CD8-positive, alpha-beta memory T cell (primary cell): Measurements from ENCODE around the gene EBP. TPM values are rescaled to one million over a fixed set of nuclear protein-coding genes. Genes with fewer than 3 reads are reported as not detected.

Experiments used
- CTCF ChIA-PET: fragments of 350-600 bp; sonication (Branson Sonifier 250); formaldehyde crosslinking; loops from one replicate; lab custom pipeline; 2021; ENCODE audit warnings: antibody characterized with exemption; lab: Charles Lee
- POLR2A ChIA-PET: fragments of 350-600 bp; sonication (Branson Sonifier 250); formaldehyde crosslinking; loops from one replicate; lab custom pipeline; 2021; ENCODE audit warnings: antibody characterized with exemption; lab: Charles Lee
- DNase-seq, 5 donors: peaks; one replicate each; pipeline versions ENCODE4 v3.0.0 to v3.0.0-alpha.2; 2020 to 2022; ENCODE audit warnings: mixed read lengths in 1 of 5
- H3K27ac ChIP-seq: one replicate; pipeline ENCODE4 v1.7.0; 2013; ENCODE audit warnings: low read depth, mild to moderate bottlenecking, low read length, moderate library complexity
- H3K27me3 ChIP-seq: 2 replicates; pipeline ENCODE4 v1.7.0; 2013; ENCODE audit warnings: low read length, mild to moderate bottlenecking; ENCODE audit not compliant: insufficient read depth, poor library complexity, severe bottlenecking
- H3K36me3 ChIP-seq: 2 replicates; pipeline ENCODE4 v1.7.0; 2013; ENCODE audit warnings: mild to moderate bottlenecking, low read length, moderate library complexity; ENCODE audit not compliant: insufficient read depth
- H3K4me1 ChIP-seq: 2 replicates; pipeline ENCODE4 v1.7.0; 2013; ENCODE audit warnings: mild to moderate bottlenecking, low read length, moderate library complexity; ENCODE audit not compliant: insufficient read depth
- H3K4me3 ChIP-seq: 2 replicates; pipeline ENCODE4 v1.7.0; 2013; ENCODE audit warnings: mild to moderate bottlenecking, low read length
- H3K9me3 ChIP-seq: 2 replicates; pipeline ENCODE4 v1.7.0; 2013; ENCODE audit warnings: mild to moderate bottlenecking, low read length
- H3K27ac Mint-ChIP-seq, 8 donors: one replicate each; pipeline ENCODE4 v1.8.0; 2020 to 2021; ENCODE audit warnings: mixed read lengths in 8 of 8, mild to moderate bottlenecking in 6 of 8, inconsistent platforms in 3 of 8, moderate library complexity in 3 of 8
- H3K27me3 Mint-ChIP-seq, 2 donors: one replicate each; pipeline ENCODE4 v1.8.0; 2020 to 2021; ENCODE audit warnings: mixed read lengths in 2 of 2, mild to moderate bottlenecking in 1 of 2, moderate library complexity in 1 of 2
- H3K36me3 Mint-ChIP-seq, 3 donors: one replicate each; pipeline ENCODE4 v1.8.0; 2020 to 2021; ENCODE audit warnings: mixed read lengths in 3 of 3, inconsistent platforms in 1 of 3, mild to moderate bottlenecking in 1 of 3
- H3K4me1 Mint-ChIP-seq, 3 donors: one replicate each; pipeline ENCODE4 v1.8.0; 2020 to 2021; ENCODE audit warnings: mixed read lengths in 3 of 3, inconsistent platforms in 1 of 3, mild to moderate bottlenecking in 1 of 3
- H3K4me3 Mint-ChIP-seq, 7 donors: one replicate each; pipeline ENCODE4 v1.8.0; 2020 to 2021; ENCODE audit warnings: mixed read lengths in 7 of 7, mild to moderate bottlenecking in 6 of 7, moderate library complexity in 4 of 7, inconsistent platforms in 2 of 7
- H3K9me3 Mint-ChIP-seq, 5 donors: one replicate each; pipeline ENCODE4 v1.8.0; 2020 to 2022; ENCODE audit warnings: mixed read lengths in 5 of 5, mild to moderate bottlenecking in 3 of 5, moderate library complexity in 2 of 5, inconsistent platforms in 1 of 5
- polyA plus RNA-seq: library from polyadenylated mRNA; unstranded; fragments of 300-500 nt; fragmentation: Illumina TruSeq; gene quantifications from one replicate; pipeline ENCODE4 v1.2.3, GENCODE V29; 2021
- total RNA-seq, 2 experiments: library from RNA; stranded (reverse); gene quantifications; one replicate each; pipeline ENCODE4 v1.2.3, GENCODE V29; 2021

EBP gene
- total and polyA plus RNA-seq, 3 experiments from 2014 or later = 109 to 153 (median 150) TPM

DNA sequence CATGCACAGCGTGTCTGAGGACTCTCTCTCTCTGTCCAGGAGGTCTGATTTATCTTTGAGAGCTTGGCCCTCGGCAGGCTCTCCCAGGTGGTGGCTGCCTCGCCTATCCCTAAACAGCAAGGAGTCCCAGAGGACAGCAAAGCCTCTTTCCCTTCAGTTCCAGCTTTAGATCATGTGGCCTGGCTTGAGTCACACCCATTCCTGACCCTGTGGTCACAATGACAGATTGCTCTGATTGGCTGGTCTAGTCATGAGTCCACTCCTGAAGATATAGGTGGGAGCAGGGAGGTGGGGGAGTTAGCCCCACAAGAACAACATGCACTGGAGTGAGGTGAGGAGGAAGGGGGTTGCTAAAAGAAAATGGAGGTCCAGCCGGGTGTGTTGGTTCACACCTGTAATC is 24.9 kb upstream of the EBP start:
- H3K9me3 Mint-ChIP-seq = peaks cover 0 to 2% (median 0%) of the 10 kb centered on the region in 5 donors
- no peak overlapping the region for H3K4me3 ChIP-seq
- no peaks in the 10 kb centered on the region for H3K36me3 Mint-ChIP-seq
- POLR2A ChIA-PET = no interaction called here
- H3K9me3 ChIP-seq = no peaks in the 10 kb centered on the region
- no peaks in the 10 kb centered on the region for H3K27me3 ChIP-seq
- peaks cover 0 to 13% of the 10 kb centered on the region in 2 donors for H3K27me3 Mint-ChIP-seq
- CTCF ChIA-PET = no interaction called here
- H3K4me1 ChIP-seq = no peaks in the 10 kb centered on the region
- H3K4me1 Mint-ChIP-seq = no peaks in the 10 kb centered on the region
- DNase-seq = no peak
- no peak overlapping the region for H3K4me3 Mint-ChIP-seq
- no peaks in the 10 kb centered on the region for H3K36me3 ChIP-seq
- no peak overlapping the region for H3K27ac ChIP-seq
- H3K27ac Mint-ChIP-seq = peak overlapping the region in 1 of 8 donors; percentile 58

DNA sequence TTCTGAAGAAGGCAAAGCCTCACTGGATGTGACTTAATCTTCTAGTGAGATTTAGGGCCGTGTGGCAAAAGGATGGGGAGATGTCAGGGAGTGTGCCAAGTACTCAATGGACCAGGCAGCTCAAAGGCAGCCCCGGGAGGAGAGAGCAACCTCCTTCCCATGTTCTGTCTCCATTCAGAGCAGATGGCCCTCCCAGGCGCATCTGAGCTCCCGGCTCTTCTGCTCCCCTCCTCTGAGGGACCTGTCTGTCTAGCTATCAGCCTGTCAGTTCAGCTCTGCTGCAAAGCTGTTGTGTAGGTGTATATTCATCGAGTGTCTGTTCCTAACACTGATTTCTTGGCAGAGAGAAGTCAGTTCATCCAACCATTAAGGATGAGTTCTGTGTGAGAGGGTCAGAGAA is 23.7 kb upstream of the EBP start:
- no peak overlapping the region for H3K27ac Mint-ChIP-seq
- no peak overlapping the region for H3K4me3 Mint-ChIP-seq
- no peaks in the 10 kb centered on the region for H3K27me3 ChIP-seq
- H3K4me1 ChIP-seq = no peaks in the 10 kb centered on the region
- CTCF ChIA-PET = no interaction called here
- peaks cover 0 to 2% (median 0%) of the 10 kb centered on the region in 5 donors for H3K9me3 Mint-ChIP-seq
- peaks cover 0 to 17% of the 10 kb centered on the region in 2 donors for H3K27me3 Mint-ChIP-seq
- H3K4me3 ChIP-seq = no peak overlapping the region
- H3K36me3 ChIP-seq = no peaks in the 10 kb centered on the region
- H3K9me3 ChIP-seq = no peaks in the 10 kb centered on the region
- no peaks in the 10 kb centered on the region for H3K36me3 Mint-ChIP-seq
- no peaks in the 10 kb centered on the region for H3K4me1 Mint-ChIP-seq
- DNase-seq = no peak
- no peak overlapping the region for H3K27ac ChIP-seq
- POLR2A ChIA-PET = no interaction called here

DNA sequence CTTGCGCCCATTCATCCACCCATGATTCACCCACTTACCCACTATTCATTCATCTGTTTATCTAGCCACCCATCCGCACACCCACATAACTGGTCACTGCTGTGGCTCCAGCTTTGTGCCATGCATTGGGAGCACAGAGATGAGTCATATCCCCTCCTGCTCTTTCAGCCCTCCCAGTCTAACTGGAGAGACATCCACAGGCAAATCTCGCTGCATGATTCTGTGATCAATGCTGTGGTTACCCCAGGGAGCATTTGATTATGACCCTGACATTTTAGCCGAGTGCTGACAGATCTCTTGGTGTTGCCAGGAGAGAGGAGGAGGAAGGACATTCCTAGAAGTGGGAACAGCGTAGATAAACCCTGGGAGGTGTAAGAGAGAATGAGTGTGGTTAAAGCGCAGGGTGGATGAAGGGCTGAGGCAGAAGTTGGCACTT is 23.2 kb upstream of the EBP start:
- no peak overlapping the region for H3K4me3 ChIP-seq
- no peak overlapping the region for H3K27ac ChIP-seq
- DNase-seq = no peak
- Mint-ChIP-seq H3K4me1 (no peaks in the 10 kb centered on the region), H3K27ac (no peak overlapping the region), H3K4me3 (no peak overlapping the region), H3K9me3 (peaks cover 0 to 2% (median 0%) of the 10 kb centered on the region in 5 donors), H3K27me3 (peaks cover 0 to 18% of the 10 kb centered on the region in 2 donors), H3K36me3 (no peaks in the 10 kb centered on the region)
- no peaks in the 10 kb centered on the region for H3K27me3 ChIP-seq
- H3K9me3 ChIP-seq = no peaks in the 10 kb centered on the region
- ChIA-PET CTCF (no interaction called here), POLR2A (no interaction called here)
- no peaks in the 10 kb centered on the region for H3K4me1 ChIP-seq
- no peaks in the 10 kb centered on the region for H3K36me3 ChIP-seq

DNA sequence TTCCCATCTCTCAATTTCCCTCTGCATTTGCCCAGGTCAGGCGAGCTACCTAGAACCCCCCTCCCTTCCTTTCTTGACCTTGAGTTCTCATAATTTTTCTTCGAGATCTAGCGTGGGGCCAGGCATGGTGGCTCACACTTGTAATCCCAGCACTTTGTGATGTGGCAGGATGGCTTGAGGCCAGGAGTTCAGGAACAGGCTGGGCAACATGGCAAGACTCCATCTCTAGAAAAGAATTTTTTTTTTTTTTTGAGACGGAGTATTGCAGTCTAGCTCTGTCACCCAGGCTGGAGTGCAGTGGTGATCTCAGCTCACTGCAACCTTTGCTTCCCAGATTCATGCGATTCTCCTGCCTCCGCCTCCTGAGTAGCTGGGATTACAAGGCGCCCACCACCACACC is 17.3 kb upstream of the EBP start:
- H3K27me3 Mint-ChIP-seq = peaks cover 0 to 12% of the 10 kb centered on the region in 2 donors
- Histone ChIP-seq H3K4me1 (peaks cover 4% of the 10 kb centered on the region), H3K9me3 (no peaks in the 10 kb centered on the region), H3K27me3 (no peaks in the 10 kb centered on the region), H3K4me3 (no peak overlapping the region), H3K36me3 (no peaks in the 10 kb centered on the region), H3K27ac (no peak overlapping the region)
- H3K27ac Mint-ChIP-seq = peak overlapping the region in 1 of 8 donors; percentile 38
- H3K4me1 Mint-ChIP-seq = peaks cover 3 to 10% (median 6%) of the 10 kb centered on the region in 3 donors
- CTCF ChIA-PET = no interaction called here
- POLR2A ChIA-PET = no interaction called here
- no peaks in the 10 kb centered on the region for H3K9me3 Mint-ChIP-seq
- H3K36me3 Mint-ChIP-seq = peaks cover 0 to 6% (median 0%) of the 10 kb centered on the region in 3 donors
- no peak for DNase-seq
- no peak overlapping the region for H3K4me3 Mint-ChIP-seq

DNA sequence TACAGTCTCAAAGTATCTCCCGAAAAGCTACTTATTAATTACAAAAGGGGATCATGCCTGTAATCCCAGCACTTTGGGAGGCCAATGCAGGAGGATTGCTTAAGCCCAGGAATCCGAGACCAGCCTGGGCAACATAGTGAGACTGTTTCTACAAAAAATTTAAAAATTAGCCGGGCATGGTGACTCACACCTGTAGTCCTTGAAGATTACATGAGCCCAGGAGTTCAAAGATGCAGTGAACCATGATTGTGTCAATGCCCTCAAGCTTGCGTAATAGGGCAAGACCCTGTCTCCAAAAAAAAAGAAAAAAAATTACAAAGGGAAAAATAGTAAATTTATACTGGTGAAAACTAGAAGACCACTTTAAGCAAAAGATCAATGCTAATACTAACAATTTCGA is 16.1 kb upstream of the EBP start:
- Histone ChIP-seq H3K4me1 (peaks cover 10% of the 10 kb centered on the region), H3K27ac (no peak overlapping the region), H3K4me3 (no peak overlapping the region), H3K36me3 (no peaks in the 10 kb centered on the region), H3K27me3 (no peaks in the 10 kb centered on the region), H3K9me3 (no peaks in the 10 kb centered on the region)
- no peak for DNase-seq
- H3K4me1 Mint-ChIP-seq = peaks cover 12 to 22% (median 15%) of the 10 kb centered on the region in 3 donors
- POLR2A ChIA-PET = no interaction called here
- H3K36me3 Mint-ChIP-seq = peaks cover 0 to 8% (median 0%) of the 10 kb centered on the region in 3 donors
- H3K4me3 Mint-ChIP-seq = no peak overlapping the region
- CTCF ChIA-PET = no interaction called here
- H3K9me3 Mint-ChIP-seq = no peaks in the 10 kb centered on the region
- H3K27me3 Mint-ChIP-seq = peaks cover 0 to 12% of the 10 kb centered on the region in 2 donors
- H3K27ac Mint-ChIP-seq = no peak overlapping the region

DNA sequence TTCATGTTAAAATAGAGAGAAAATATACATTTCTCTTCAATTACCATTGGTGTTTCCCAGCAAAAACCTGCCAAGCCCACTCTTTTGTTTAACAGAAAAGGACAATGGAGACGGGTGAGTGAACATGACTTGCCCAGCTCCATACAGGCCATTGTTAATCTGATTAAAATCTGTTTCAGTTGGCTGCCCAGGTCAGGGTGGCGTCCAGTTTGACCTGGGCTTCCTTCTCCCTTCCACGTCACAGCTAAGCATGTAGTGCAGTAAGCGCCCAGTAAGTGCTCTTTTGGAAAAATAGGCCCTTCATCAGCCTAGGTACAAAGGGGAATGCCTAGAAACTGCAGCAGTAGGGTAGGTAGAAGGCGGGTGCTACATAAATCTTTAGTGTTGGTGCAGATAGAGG is 14.4 kb upstream of the EBP start:
- Mint-ChIP-seq H3K9me3 (no peaks in the 10 kb centered on the region), H3K27me3 (peaks cover 0 to 4% of the 10 kb centered on the region in 2 donors)
- CTCF ChIA-PET = interaction anchor here (3.4 kb wide), 1 partner anchor 32 kb away, joined by 11 read pairs; the partner anchor contains the start of gene TBC1D25

DNA sequence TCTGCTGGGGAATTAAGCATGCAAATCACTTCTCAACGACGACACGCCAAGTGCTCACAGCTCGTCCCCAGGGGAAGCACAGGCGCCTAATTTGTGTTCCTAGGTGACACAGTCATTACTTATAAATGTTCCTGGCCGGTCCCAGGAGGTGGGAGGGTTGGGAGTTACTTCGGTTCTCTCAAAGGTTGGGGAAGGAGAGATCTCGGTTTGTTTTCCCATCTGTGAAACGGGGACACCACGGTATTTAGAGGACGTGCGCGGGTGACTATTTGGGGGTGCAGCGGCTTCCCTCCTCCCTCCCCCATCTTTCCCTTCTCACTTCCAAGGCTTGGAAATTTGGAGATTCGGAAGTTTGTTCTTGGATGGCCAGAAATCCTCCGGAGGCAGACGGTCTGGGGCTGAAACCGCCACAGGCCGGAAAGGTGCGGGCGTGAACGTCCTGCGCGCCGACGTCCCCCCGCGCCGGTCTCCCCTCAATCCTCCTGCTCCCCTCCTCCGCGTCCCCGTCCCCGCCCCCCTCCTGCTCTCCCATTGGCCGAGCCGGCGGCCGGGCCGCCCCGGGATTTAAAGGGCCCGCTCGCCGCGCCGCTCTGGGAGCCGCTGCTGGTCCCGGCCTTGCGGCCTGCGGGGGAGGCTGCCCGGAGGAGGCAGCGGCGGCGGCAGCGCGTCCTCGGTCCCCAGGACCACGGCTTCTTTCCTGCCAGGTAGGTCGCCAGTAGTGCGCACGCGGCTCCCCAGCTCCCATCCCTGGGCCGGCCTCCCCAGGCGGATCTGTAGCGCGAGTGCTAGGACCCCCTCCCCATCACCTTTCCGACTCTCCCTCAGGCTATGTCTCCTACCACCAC is 13.0 kb upstream of the EBP start, which contains the start of gene PORCN:
PORCN (plus strand) TSS at position 593 of the 845 bp plus-strand sequence. CDS start 829 bp downstream, outside the sequence.
- no peaks in the 10 kb centered on the region for H3K9me3 Mint-ChIP-seq
- peaks cover 16 to 44% (median 26%) of the 10 kb centered on the region in 3 donors for H3K4me1 Mint-ChIP-seq
- H3K27ac Mint-ChIP-seq = peak within 1 kb of the TSS; percentile 82 to 94 (median 92)
- H3K27me3 ChIP-seq = no peaks in the 10 kb centered on the region
- H3K9me3 ChIP-seq = no peaks in the 10 kb centered on the region
- peaks cover 0 to 26% (median 2%) of the 10 kb centered on the region in 3 donors for H3K36me3 Mint-ChIP-seq
- peak within 1 kb of the TSS; percentile 48 for H3K27ac ChIP-seq
- H3K36me3 ChIP-seq = no peaks in the 10 kb centered on the region
- POLR2A ChIA-PET = interaction anchor here (0.8 to 1.3 kb wide), 3 partner anchors 13 to 31 kb away, joined by 3 to 4 read pairs (median 4); partner anchors contain the start of genes EBP and TBC1D25
- peaks cover 0 to under 1% of the 10 kb centered on the region in 2 donors for H3K27me3 Mint-ChIP-seq
- peak; percentile 67 to 86 (median 75) for DNase-seq
- peaks cover 10% of the 10 kb centered on the region for H3K4me1 ChIP-seq
- peak within 1 kb of the TSS; percentile 52 for H3K4me3 ChIP-seq
- peak within 1 kb of the TSS; percentile 87 to 94 (median 89) for H3K4me3 Mint-ChIP-seq
- CTCF ChIA-PET = interaction anchor here (3.4 kb wide), 1 partner anchor 31 kb away, joined by 11 read pairs; the partner anchor contains the start of gene TBC1D25

More for the DNA sequence above, 14.4 kb upstream of the EBP start:
- POLR2A ChIA-PET = no interaction called here
- no peak for DNase-seq
- H3K4me1 ChIP-seq = peaks cover 10% of the 10 kb centered on the region
- Mint-ChIP-seq H3K4me3 (peak overlapping the region in 3 of 7 donors; percentile 30 to 59 (median 52)), H3K36me3 (peaks cover 0 to 16% (median 2%) of the 10 kb centered on the region in 3 donors), H3K27ac (peak overlapping the region in 2 of 8 donors; percentile 30 to 37), H3K4me1 (peaks cover 16 to 36% (median 25%) of the 10 kb centered on the region in 3 donors)
- no peak overlapping the region for H3K27ac ChIP-seq
- no peaks in the 10 kb centered on the region for H3K9me3 ChIP-seq
- no peaks in the 10 kb centered on the region for H3K27me3 ChIP-seq
- H3K36me3 ChIP-seq = no peaks in the 10 kb centered on the region
- H3K4me3 ChIP-seq = no peak overlapping the region

DNA sequence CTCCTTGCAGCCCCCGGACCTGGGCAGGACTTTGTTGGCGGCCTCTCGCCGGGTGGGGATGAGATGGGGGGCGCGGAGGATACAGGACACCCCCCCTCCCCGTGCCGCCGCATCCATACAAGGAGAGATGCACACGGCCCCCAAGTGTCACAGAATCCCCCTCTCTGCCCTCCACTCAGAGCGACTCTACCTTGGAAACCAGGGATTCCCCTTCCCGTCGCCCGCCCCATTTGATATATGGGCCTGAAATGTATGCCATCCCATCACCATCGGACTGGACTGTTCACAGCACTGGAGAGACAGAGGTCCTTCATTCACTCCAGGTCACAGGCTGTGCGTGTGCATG is 12.4 kb upstream of the EBP start:
- peaks cover 0 to 27% (median 2%) of the 10 kb centered on the region in 3 donors for H3K36me3 Mint-ChIP-seq
- H3K4me3 Mint-ChIP-seq = peak overlapping the region; percentile 87 to 94 (median 89)
- CTCF ChIA-PET = interaction anchor here (3.4 kb wide), 1 partner anchor 30 kb away, joined by 11 read pairs; the partner anchor contains the start of gene TBC1D25

More for the DNA sequence above, 12.4 kb upstream of the EBP start:
- Mint-ChIP-seq H3K9me3 (no peaks in the 10 kb centered on the region), H3K27ac (peak overlapping the region; percentile 82 to 94 (median 90)), H3K4me1 (peaks cover 16 to 44% (median 26%) of the 10 kb centered on the region in 3 donors), H3K27me3 (no peaks in the 10 kb centered on the region)
- Histone ChIP-seq H3K36me3 (no peaks in the 10 kb centered on the region), H3K4me3 (peak overlapping the region; percentile 52), H3K27me3 (no peaks in the 10 kb centered on the region), H3K27ac (peak overlapping the region; percentile 48), H3K4me1 (peaks cover 10% of the 10 kb centered on the region), H3K9me3 (no peaks in the 10 kb centered on the region)
- POLR2A ChIA-PET = no interaction called here
- peak in 1 of 5 donors; percentile 50 for DNase-seq
